IMR-90 (cell line): ENCODE measurements around the gene IL31RA. TPM values are rescaled to one million over a fixed set of nuclear protein-coding genes. Genes with fewer than 3 reads are reported as not detected.

Source experiments
- ATAC-seq: fragments of 200-7000 bp; cut with Tn5 transposase; 2 replicates; pipeline ENCODE4 v1.9.1; 2020; ENCODE audit warnings: low read depth, mild to moderate bottlenecking, moderate library complexity
- BruUV-seq: library from RNA; stranded (reverse); fragments of 400-500 nt; replicated peaks from 2 replicates; lab custom pipeline; 2021; lab: Mats Ljungman, UMichigan
- CTCF ChIA-PET: fragments of 300-600 bp; formaldehyde crosslinking; extraction: SDS; loops from one replicate; lab custom pipeline; 2021; ENCODE audit warnings: antibody characterized with exemption; lab: Yijun Ruan, JAX
- POLR2A ChIA-PET: fragments of 300-600 bp; sonication (Branson Sonifier 250); formaldehyde crosslinking; loops from one replicate; lab custom pipeline; 2022; ENCODE audit warnings: antibody characterized with exemption; ENCODE audit not compliant: unreplicated experiment; lab: Charles Lee
- DNase-seq: peaks from one replicate; pipeline ENCODE4 v3.0.0; 2013
- H2AFZ ChIP-seq: replicated peaks from 2 replicates; pipeline ENCODE3; 2013; ENCODE audit warnings: low read length, mild to moderate bottlenecking; ENCODE audit not compliant: poor library complexity
- H2AK5ac ChIP-seq: 2 replicates; pipeline ENCODE4 v1.6.1; 2013; ENCODE audit warnings: low read depth, low read length, inconsistent platforms
- H2AK9ac ChIP-seq: replicated peaks from 2 replicates; pipeline ENCODE3; 2013; ENCODE audit warnings: mild to moderate bottlenecking, low read depth, low read length, moderate library complexity; ENCODE audit not compliant: poor library complexity
- H2BK120ac ChIP-seq: 2 replicates; pipeline ENCODE4 v1.6.1; 2013; ENCODE audit warnings: low read depth, low read length, inconsistent platforms
- H2BK15ac ChIP-seq: 3 replicates; pipeline ENCODE4 v1.6.1; 2013; ENCODE audit warnings: low read depth, low read length, inconsistent platforms
- H2BK20ac ChIP-seq: 2 replicates; pipeline ENCODE4 v1.6.1; 2013; ENCODE audit warnings: low read depth, mild to moderate bottlenecking, inconsistent platforms, low read length, moderate library complexity
- H2BK5ac ChIP-seq: 2 replicates; pipeline ENCODE4 v1.6.1; 2013; ENCODE audit warnings: mild to moderate bottlenecking, low read depth, low read length, inconsistent platforms; ENCODE audit not compliant: poor library complexity, severe bottlenecking
- H3K14ac ChIP-seq: replicated peaks from 2 replicates; pipeline ENCODE4 v1.6.1; 2013; ENCODE audit warnings: low read depth, low read length, inconsistent platforms
- H3K18ac ChIP-seq: 2 replicates; pipeline ENCODE4 v1.6.1; 2013; ENCODE audit warnings: low read depth, low read length, control low read depth
- H3K23ac ChIP-seq: 2 replicates; pipeline ENCODE4 v1.6.1; 2013; ENCODE audit warnings: low read depth, low read length, inconsistent platforms
- H3K27ac ChIP-seq: 2 replicates; pipeline ENCODE4 v1.5.1; 2013; ENCODE audit warnings: mild to moderate bottlenecking, control low read depth, low read length; ENCODE audit not compliant: insufficient read depth
- H3K27me3 ChIP-seq: 2 replicates; pipeline ENCODE4 v1.6.1; 2013; ENCODE audit warnings: low read length; ENCODE audit not compliant: control insufficient read depth, insufficient read depth
- H3K36me3 ChIP-seq: 2 replicates; pipeline ENCODE4 v1.6.1; 2013; ENCODE audit warnings: low read length, mixed read lengths; ENCODE audit not compliant: control insufficient read depth, insufficient read depth
- H3K4ac ChIP-seq: 2 replicates; pipeline ENCODE4 v1.6.1; 2013; ENCODE audit warnings: low read depth, low read length, inconsistent platforms
- H3K4me1 ChIP-seq: 2 replicates; pipeline ENCODE4 v1.6.1; 2013; ENCODE audit warnings: low read length, mixed read lengths; ENCODE audit not compliant: control insufficient read depth, insufficient read depth
- H3K4me2 ChIP-seq: 2 replicates; pipeline ENCODE4 v1.6.1; 2013; ENCODE audit warnings: low read depth, mild to moderate bottlenecking, control low read depth, low read length, moderate library complexity
- H3K4me3 ChIP-seq: 2 replicates; pipeline ENCODE4 v1.5.1; 2013; ENCODE audit warnings: low read depth, mild to moderate bottlenecking, control low read depth, low read length, moderate library complexity; ENCODE audit not compliant: insufficient read depth
- H3K56ac ChIP-seq: 2 replicates; pipeline ENCODE4 v1.6.1; 2013; ENCODE audit warnings: low read length, inconsistent platforms; ENCODE audit not compliant: insufficient read depth; ENCODE audit errors: extremely low read depth
- H3K79me1 ChIP-seq, 2 experiments: 2 replicates each; pipeline ENCODE4 v1.6.1; 2013; ENCODE audit warnings: low read length in 2 of 2, inconsistent platforms in 1 of 2, low read depth in 1 of 2
- H3K9ac ChIP-seq: 2 replicates; pipeline ENCODE4 v1.6.1; 2013; ENCODE audit warnings: low read depth, low read length, control low read depth
- H3K9me1 ChIP-seq: 2 replicates; pipeline ENCODE4 v1.6.1; 2013; ENCODE audit warnings: low read length, inconsistent platforms; ENCODE audit not compliant: insufficient read depth
- H3K9me3 ChIP-seq: 2 replicates; pipeline ENCODE4 v1.6.1; 2013; ENCODE audit warnings: low read length; ENCODE audit not compliant: control insufficient read depth, insufficient read depth
- H4K20me1 ChIP-seq: 2 replicates; pipeline ENCODE4 v1.6.1; 2013; ENCODE audit warnings: low read length, inconsistent platforms; ENCODE audit not compliant: insufficient read depth
- H4K5ac ChIP-seq: 2 replicates; pipeline ENCODE4 v1.6.1; 2013; ENCODE audit warnings: mild to moderate bottlenecking, low read depth, low read length, control low read depth
- H4K8ac ChIP-seq, 2 experiments: 2 replicates each; pipeline ENCODE4 v1.6.1; 2013; ENCODE audit warnings: low read depth in 2 of 2, low read length in 2 of 2, control low read depth in 1 of 2, inconsistent platforms in 1 of 2
- H4K91ac ChIP-seq: 2 replicates; pipeline ENCODE4 v1.6.1; 2013; ENCODE audit warnings: low read depth, low read length, inconsistent platforms; ENCODE audit not compliant: insufficient read depth
- BHLHE40 ChIP-seq: fragments of 150-350 bp; IDR thresholded peaks from 2 replicates; pipeline ENCODE4 v1.6.1; 2016; ENCODE audit warnings: mild to moderate bottlenecking, low read depth, low read length
- CEBPB ChIP-seq: IDR thresholded peaks from 2 replicates; pipeline ENCODE4 v1.6.1; 2012; ENCODE audit warnings: low read depth, low read length, improper control_type of control experiment
- CHD1 ChIP-seq: IDR thresholded peaks from 2 replicates; pipeline ENCODE4 v1.6.1; 2012; ENCODE audit warnings: low read depth, low read length, improper control_type of control experiment
- CTCF ChIP-seq: conservative IDR thresholded peaks from 2 replicates; pipeline ENCODE4 v1.5.1; 2012; ENCODE audit warnings: mild to moderate bottlenecking, low read depth, low read length, improper control_type of control experiment
- FOS ChIP-seq: fragments of 150-350 bp; IDR thresholded peaks from 2 replicates; pipeline ENCODE4 v1.6.1; 2016; ENCODE audit warnings: low read depth, low read length
- MAFK ChIP-seq: IDR thresholded peaks from 2 replicates; pipeline ENCODE4 v1.6.1; 2012; ENCODE audit warnings: low read depth, low read length, improper control_type of control experiment
- MAZ ChIP-seq: IDR thresholded peaks from 2 replicates; pipeline ENCODE4 v1.6.1; 2012; ENCODE audit warnings: low read depth, mild to moderate bottlenecking, low read length, improper control_type of control experiment, moderate library complexity, borderline replicate concordance
- MXI1 ChIP-seq: IDR thresholded peaks from 2 replicates; pipeline ENCODE4 v1.6.1; 2012; ENCODE audit warnings: low read depth, mild to moderate bottlenecking, low read length, moderate library complexity, borderline replicate concordance
- NFE2L2 ChIP-seq: fragments of 150-350 bp; IDR thresholded peaks from 2 replicates; pipeline ENCODE4 v1.6.1; 2016; ENCODE audit warnings: low read depth, mild to moderate bottlenecking, low read length
- POLR2A ChIP-seq: IDR thresholded peaks from 2 replicates; pipeline ENCODE4 v1.6.1; 2012; ENCODE audit warnings: mild to moderate bottlenecking, low read depth, low read length
- RAD21 ChIP-seq: IDR thresholded peaks from 2 replicates; pipeline ENCODE4 v1.6.1; 2012; ENCODE audit warnings: low read length, improper control_type of control experiment
- RCOR1 ChIP-seq: IDR thresholded peaks from 2 replicates; pipeline ENCODE4 v1.6.1; 2012; ENCODE audit warnings: mild to moderate bottlenecking, low read length, improper control_type of control experiment; ENCODE audit not compliant: insufficient replicate concordance
- RFX5 ChIP-seq: IDR thresholded peaks from 2 replicates; pipeline ENCODE4 v1.8.0; 2012; ENCODE audit warnings: low read depth, mild to moderate bottlenecking, low read length, moderate library complexity
- SMC3 ChIP-seq: fragments of 150-350 bp; IDR thresholded peaks from 2 replicates; pipeline ENCODE4 v1.6.1; 2016; ENCODE audit warnings: low read depth, mild to moderate bottlenecking, antibody characterized with exemption, low read length, moderate library complexity
- USF2 ChIP-seq: fragments of 150-350 bp; IDR thresholded peaks from 2 replicates; pipeline ENCODE4 v1.6.1; 2017; ENCODE audit warnings: mild to moderate bottlenecking, antibody characterized with exemption, low read length, low read depth
- WGBS, 2 experiments: methylation state at CpG; one replicate each; pipeline versions ENCODE4 v1.1.5 to v1.1.7; 2013; ENCODE audit warnings: missing lambda C conversion rate in 2 of 2; ENCODE audit not compliant: insufficient read length in 1 of 2; ENCODE audit errors: extremely low coverage in 2 of 2; 5-methylcytosine and 5-hydroxymethylcytosine counted together
- dilution Hi-C: fragments of 300-500 bp; cut with HindIII; formaldehyde crosslinking; loops from one replicate; pipeline ENCODE4 v1.14.3; 2018; ENCODE audit warnings: low sequenced_read_pairs; ENCODE audit not compliant: unreplicated experiment
- in situ Hi-C: fragments of 300-500 bp; cut with MboI; formaldehyde crosslinking; loops from 3 replicates; pipeline ENCODE4 v1.14.3; 2019; ENCODE audit warnings: low sequenced_read_pairs, inconsistent platforms, mixed read lengths
- intact Hi-C: fragments of 100-400 bp; cut with micrococcal nuclease; formaldehyde crosslinking; loops from 2 replicates; pipeline ENCODE4 v1.10.0; 2022
- polyA plus RNA-seq, 3 experiments: library from polyadenylated mRNA; depleted of rRNA; stranded (reverse); fragments of >200 nt; gene quantifications; 2 replicates each; pipeline ENCODE4 v1.2.3, GENCODE V29; 2012; ENCODE audit warnings: low replicate concordance in 1 of 3
- total RNA-seq: library from RNA; depleted of rRNA; stranded (reverse); fragments of >200 nt; gene quantifications from 2 replicates; pipeline ENCODE4 v1.2.3, GENCODE V29; 2012
- TF ChIP-seq, protein P1 (sequence below): fragments of 150-350 bp; IDR thresholded peaks from 2 replicates; pipeline ENCODE4 v1.6.1; 2016; ENCODE audit warnings: low read depth, mild to moderate bottlenecking, low read length, moderate library complexity, borderline replicate concordance

Gene IL31RA
- total and polyA plus RNA-seq, 2 of the 4 experiments (the other 2 are of a cell fraction): 0.39 to 0.90 TPM

DNA sequence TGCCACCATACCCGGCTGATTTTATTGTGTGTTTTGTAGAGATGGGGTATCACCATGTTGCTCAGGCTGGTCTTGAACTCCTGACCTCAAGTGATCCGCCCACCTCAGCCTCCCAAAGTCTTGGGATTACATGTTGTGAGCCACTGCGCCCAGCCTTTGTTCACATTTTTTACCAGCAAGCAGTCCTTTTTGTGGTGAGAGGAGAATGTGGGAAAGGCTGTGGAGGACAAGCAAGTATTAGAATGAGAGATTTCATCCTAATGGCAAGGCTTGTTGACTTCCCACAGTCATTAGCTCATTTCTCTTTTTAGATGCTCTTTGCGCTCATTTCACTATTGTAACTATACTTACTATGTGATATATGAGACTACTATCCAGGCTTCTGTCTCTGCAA lies 6.1 kb downstream of the IL31RA start:
- intact Hi-C loops: no loop called here
- dilution Hi-C loops: no loop called here
- no TSS peak for BruUV-seq

More for the DNA sequence above, 6.1 kb downstream of the IL31RA start:
- H3K4ac ChIP-seq: no peak overlapping the region
- H4K8ac ChIP-seq: no peak overlapping the region
- TF ChIP-seq RCOR1 (no peak), SMC3 (no peak), FOS (no peak), MXI1 (no peak), RAD21 (no peak), CHD1 (no peak), POLR2A (no peak), NFE2L2 (no peak), MAFK (no peak), RFX5 (no peak), USF2 (no peak), CEBPB (no peak), BHLHE40 (no peak), CTCF (no peak), MAZ (no peak)
- TF ChIP-seq, protein P1, sequence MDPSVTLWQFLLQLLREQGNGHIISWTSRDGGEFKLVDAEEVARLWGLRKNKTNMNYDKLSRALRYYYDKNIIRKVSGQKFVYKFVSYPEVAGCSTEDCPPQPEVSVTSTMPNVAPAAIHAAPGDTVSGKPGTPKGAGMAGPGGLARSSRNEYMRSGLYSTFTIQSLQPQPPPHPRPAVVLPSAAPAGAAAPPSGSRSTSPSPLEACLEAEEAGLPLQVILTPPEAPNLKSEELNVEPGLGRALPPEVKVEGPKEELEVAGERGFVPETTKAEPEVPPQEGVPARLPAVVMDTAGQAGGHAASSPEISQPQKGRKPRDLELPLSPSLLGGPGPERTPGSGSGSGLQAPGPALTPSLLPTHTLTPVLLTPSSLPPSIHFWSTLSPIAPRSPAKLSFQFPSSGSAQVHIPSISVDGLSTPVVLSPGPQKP: no peak
- WGBS, 2 experiments: no CpG with 5 or more reads among the region's 4 CpGs
- H3K36me3 ChIP-seq: no peaks in the 10 kb centered on the region
- no peak overlapping the region for H4K91ac ChIP-seq
- no peaks in the 10 kb centered on the region for H4K20me1 ChIP-seq
- H2BK15ac ChIP-seq: no peak overlapping the region
- H3K4me2 ChIP-seq: no peak overlapping the region
- H3K9me3 ChIP-seq: peaks cover 3% of the 10 kb centered on the region
- H3K9ac ChIP-seq: no peak overlapping the region
- DNase-seq: no peak
- no peaks in the 10 kb centered on the region for H3K27me3 ChIP-seq
- ChIA-PET POLR2A (no interaction called here), CTCF (interaction anchor here (0.8 kb wide), 1 partner anchor 109 kb away, joined by 3 read pairs; no protein-coding TSS in a partner anchor)
- H2BK20ac ChIP-seq: no peak overlapping the region
- H3K4me1 ChIP-seq: peaks cover 6% of the 10 kb centered on the region
- in situ Hi-C loops: no loop called here
- H2BK5ac ChIP-seq: no peak overlapping the region
- no peak overlapping the region for H3K56ac ChIP-seq
- H2AFZ ChIP-seq: no peak overlapping the region
- no peak overlapping the region for H3K4me3 ChIP-seq
- H3K27ac ChIP-seq: no peak overlapping the region
- no peak overlapping the region for H3K23ac ChIP-seq
- ATAC-seq: no peak
- H4K5ac ChIP-seq: no peak overlapping the region
- H2BK120ac ChIP-seq: no peak overlapping the region
- H3K14ac ChIP-seq: no peak overlapping the region
- no peaks in the 10 kb centered on the region for H3K79me1 ChIP-seq
- no peak overlapping the region for H2AK9ac ChIP-seq
- no peak overlapping the region for H2AK5ac ChIP-seq
- no peaks in the 10 kb centered on the region; the same call in 1 of the 2 replicates for H3K9me1 ChIP-seq
- no peak overlapping the region for H3K18ac ChIP-seq
